ENCODE data around the gene ENAH.

- TF ChIP-seq ZNF274 (IDR thresholded peaks at IDR 0.05; ENCODE audit: low read depth, low read length) (no peak), SUZ12 (IDR thresholded peaks at IDR 0.05; ENCODE audit: extremely low read depth, insufficient read depth, insufficient read length) (no peak)
These were observed 46.4 kb upstream of the ENAH start for GRCh38 chr1:225699336-225699735.
